GM12891 (cell line): ENCODE measurements around the gene CPM.

Experiments used
- POLR2A ChIP-seq: IDR thresholded peaks from 2 replicates; pipeline ENCODE4 v1.6.1; 2011; ENCODE audit warnings: low read depth, low read length, control low read depth
- POLR2AphosphoS5 ChIP-seq: IDR thresholded peaks from 2 replicates; pipeline ENCODE4 v1.6.1; 2011; ENCODE audit warnings: low read depth, low read length, control low read depth
- POU2F2 ChIP-seq: IDR thresholded peaks from 2 replicates; pipeline ENCODE4 v1.6.1; 2011; ENCODE audit warnings: low read depth, mild to moderate bottlenecking, control low read depth, low read length, moderate library complexity
- SPI1 ChIP-seq: IDR thresholded peaks from 2 replicates; pipeline ENCODE4 v1.6.1; 2011; ENCODE audit warnings: low read depth, low read length, control low read depth
- TAF1 ChIP-seq: IDR thresholded peaks from 2 replicates; pipeline ENCODE4 v1.6.1; 2011; ENCODE audit warnings: low read depth, low read length, control low read depth

DNA sequence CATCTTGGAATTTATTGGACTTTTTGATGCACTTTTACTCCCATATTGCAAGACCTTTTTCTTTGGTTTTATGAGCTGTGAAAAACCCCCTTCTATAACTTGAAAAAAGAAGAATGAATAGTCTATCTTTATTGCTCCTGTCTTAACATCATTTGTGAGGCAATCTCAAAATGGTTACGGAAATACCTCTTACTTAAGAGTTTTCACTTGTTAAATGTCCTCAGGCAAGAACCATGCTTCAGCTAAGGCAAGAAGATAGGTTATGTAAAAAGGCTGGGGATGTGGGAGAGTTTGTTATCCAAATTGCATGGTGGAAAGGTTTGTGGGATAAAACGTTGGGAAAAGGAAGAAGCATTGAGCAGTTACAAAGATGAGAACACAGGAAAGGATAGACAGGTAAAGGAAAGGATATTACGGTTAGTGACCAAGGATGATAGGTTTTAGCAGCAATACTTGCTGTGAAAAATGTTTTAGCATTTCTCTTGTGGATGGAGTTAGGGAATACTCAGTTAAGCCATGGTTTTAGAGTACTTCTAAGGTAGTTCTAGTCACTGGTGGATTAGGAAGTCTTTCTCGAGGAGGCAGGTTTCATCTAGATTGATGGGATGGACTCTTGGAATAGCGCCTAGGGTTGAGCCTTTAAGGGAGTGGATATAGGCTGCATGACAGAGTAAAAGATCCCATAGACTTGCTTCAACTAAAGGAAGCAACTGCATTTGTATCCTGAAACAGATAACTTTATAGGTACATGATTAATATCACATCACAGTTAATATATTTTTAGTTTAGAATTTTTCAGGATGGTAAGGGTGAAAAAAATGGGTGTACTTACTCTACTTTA lies 94.7 kb downstream of the CPM start:
- TF ChIP-seq POLR2A (peak; percentile 65; the same call in 1 of the 2 replicates), SPI1 (no peak), TAF1 (no peak), POLR2AphosphoS5 (peak; percentile 65; the same call in 1 of the 2 replicates), POU2F2 (no peak)
